Activated CD4-positive, CD25-positive, alpha-beta regulatory T cell treated with anti-CD3 and anti-CD28 coated beads, Interleukin-2, amount 50 U/mL, for 16 hours (primary cell): ENCODE results near the gene CCT7.
"Not testable (repeated sequence)": the region's sequence is repeated elsewhere in the genome, so short reads cannot be mapped to it uniquely, and the experiment has no call there.

Experiments used
- DNase-seq: peaks from one replicate; pipeline ENCODE4 v3.0.0-alpha.2; 2020; ENCODE audit warnings: low read depth, low spot score

The CCT7 gene

DNA sequence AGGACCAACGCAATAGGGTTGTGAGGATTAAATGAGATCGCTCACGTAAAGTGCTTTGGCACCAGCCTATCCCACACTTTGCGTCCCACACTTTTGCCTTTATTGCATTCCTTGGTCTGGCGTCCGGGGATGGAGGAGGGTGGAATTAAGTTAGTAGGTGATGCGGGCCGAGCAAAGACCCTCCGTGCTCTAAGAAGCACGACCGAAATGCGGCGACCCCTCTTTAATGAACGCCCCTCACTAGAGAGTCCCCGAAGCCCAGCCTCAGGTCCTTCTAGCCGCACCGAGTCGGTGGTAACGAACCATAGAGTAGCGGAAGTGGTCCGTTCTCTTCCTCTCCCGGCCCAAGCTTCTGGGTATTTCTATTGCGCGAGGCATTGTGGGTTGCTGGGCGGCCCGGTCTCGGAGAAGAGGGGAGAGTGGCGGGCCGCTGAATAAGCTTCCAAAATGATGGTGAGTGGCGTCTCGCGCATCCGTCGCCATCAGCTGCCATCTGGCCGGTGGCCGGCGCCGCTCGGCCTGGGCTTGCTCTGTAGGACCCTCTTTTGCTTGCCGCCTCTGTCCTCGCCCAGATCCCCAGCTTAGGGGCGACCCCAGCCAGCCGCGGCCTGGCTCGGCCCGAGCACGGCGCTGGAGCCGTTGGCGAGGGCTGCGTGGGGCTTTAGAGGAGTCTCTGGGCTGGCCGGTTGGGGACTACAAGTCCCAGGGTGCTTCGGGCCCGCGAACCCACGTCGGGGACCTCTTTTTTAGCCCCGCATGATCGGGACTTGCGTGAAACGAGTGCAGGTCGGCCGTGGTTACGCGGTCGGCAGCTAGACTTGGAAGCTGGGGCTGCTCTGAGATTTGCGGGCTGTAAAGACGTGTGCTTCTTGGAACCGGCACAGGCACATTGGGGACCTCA, at the start of gene CCT7:
CCT7 (plus strand) TSS at position 377 of the 901 bp plus-strand sequence; CDS start at position 448, 71 bp downstream.
- DNase-seq, result peak; percentile 85

DNA sequence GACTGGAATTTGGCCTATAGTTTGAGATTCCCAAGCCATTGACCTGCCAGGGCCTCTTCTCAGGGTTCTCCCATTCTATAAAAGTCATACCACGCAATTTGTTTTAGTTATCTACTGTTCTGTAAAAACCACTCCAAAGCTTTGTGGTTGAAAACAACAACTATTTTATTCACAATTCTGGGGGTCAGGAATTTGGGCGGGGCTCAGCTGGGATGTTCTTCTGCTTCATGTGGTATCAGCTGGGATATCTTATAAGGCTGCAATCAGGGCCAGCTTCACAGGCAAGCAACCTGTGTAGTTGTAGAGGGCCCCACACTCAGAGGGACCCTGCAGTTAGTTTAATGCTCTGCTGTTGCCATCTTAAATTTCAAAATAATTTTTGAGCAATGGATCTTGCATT, 48.1 kb upstream of the CCT7 start:
- DNase-seq, result no peak

DNA sequence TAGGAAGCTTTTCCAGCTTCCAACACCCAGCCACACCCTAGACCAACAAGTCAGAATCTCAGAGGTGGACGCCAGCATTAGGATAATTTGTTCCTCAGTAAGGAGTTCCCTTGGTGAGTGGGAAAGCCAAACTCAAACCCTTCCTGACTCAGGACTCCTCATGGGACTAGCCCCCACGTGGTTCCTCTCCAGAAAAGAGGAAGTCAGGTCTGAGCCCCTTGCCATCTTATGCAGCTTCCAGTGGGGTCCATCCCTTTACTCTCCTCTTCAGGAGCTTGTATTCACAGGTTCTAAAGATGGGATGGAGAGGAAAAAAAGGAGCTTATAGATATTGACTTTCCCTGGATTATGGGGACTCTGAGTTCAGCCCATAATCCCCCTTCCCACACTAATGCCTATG, 46.6 kb upstream of the CCT7 start:
- DNase-seq, result no peak

DNA sequence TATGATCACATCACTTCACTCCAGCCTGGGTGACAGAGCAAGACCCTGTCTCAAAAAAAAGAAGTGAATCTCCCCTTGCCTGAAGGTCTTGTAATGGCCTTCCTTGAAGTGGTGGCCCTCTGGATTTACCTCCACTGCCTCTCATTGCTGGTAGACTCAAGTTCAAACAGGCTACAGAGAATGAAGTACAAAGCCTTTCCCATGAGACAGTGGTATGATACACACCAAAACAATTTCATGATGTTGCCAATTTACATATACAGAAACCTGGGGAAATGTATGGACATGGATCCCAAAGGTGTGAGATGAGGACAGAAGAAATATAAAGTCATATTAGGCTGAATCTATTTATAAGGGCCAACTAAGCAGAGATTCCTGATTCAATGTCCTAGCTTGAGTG, 36.5 kb upstream of the CCT7 start:
- DNase-seq, result no peak

DNA sequence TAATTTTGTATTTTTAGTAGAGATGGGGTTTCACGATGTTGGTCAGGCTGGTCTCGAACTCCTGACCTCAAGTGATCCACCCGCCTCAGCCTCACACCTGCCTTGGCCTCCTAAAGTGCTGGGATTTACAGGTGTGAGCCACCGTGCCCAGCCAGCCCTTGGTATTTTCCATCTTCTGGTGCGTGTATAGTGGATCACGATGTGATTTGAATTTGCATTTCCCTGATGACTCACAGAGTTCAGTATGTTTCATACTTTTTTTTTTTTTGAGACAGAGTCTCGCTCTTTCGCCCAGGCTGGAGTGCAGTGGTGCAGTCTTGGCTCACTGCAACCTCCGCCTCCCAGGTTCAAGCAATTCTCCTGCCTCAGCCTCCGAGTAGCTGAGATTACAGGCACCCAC, 33.8 kb upstream of the CCT7 start:
- not testable (repeated sequence) for DNase-seq

DNA sequence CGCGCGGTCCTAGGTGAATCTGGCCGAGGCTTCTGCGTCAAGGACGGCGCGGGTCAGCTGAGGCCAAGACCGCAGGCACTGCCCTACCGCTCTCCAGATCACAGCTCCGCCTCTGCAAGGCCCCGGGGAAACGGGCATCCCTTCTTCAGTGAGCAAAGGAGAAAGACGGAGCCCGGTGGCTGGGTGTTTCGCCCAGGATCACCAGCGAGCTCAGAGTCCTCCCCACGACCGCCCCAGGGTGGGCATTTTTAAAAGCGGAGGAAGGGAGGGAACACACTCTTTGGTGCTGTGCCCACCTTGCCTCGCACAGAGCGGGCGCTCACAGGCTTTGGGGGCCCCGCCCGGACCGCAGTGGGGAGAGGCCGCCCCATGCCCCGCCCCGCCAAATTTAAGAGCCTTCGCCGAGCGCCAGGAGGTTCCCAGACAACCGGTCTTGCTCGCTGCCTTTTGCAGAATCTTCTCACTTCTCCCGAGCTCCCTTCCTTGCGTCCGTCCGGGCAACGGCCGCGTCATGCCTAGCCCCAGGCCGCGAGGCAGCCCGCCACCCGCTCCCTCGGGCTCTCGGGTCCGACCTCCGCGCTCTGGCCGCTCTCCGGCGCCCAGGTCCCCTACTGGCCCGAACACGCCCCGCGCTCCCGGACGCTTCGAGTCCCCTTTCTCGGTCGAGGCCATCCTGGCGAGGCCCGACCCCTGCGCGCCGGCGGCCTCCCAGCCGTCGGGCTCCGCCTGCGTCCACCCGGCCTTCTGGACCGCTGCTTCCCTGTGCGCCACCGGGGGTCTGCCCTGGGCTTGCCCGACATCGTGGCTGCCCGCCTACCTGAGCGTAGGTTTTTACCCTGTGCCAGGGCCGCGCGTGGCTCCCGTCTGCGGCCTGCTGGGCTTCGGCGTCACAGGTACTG, 31.7 kb upstream of the CCT7 start, which contains the start of gene NOTO:
NOTO (plus strand) TSS at position 419 of the 899 bp plus-strand sequence; CDS start at position 512, 93 bp downstream.
- DNase-seq, result no peak

DNA sequence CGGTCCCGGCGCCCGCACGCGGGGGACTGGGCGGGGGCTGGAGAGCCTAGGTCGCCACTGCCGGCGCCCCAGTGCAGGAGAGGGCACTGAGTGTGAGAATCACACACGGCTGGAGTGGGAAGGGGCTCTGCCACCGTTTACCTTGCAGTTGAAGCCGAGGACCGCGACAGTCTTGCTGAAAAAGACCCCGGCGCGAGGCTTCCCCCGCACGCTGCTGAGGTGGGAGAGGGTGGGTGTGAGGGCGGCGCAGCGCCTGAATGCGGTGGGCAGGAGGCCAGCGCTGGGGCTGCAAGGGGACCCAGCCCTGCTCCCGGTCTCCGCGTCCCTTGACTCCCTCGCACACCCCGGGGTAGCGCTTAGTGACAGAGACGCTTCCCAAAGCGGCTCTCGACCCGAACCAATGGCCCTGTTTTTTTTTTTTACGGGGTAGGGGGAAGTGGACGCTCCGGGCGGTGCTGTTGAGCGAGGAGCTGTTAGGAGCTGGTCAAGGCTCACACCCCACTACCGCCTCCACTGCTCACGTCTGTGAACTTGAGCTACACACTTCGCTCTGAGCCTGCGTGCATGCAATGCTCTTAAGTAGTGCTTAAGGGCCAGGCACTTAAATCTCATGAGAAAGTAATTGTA, 30.9 kb upstream of the CCT7 start:
- no peak for DNase-seq

DNA sequence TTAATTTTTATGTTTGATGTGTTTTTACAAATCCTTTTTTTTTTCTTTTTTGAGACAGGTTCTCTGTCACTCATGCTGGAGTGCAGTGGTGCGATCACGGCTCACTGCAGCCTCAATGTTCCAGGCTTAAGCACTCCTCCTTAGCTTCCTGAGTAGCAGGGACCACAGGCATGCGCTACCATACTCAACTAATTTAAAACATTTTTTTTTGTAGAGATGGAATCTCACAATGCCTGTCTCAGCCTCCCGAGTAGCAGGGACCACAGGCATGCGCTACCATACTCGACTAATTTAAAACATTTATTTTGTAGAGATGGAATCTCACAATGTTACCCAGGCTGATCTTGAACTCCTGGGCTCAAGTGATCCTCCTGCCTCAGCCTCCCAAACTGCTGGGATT, 28.5 kb upstream of the CCT7 start:
- DNase-seq, result no peak

DNA sequence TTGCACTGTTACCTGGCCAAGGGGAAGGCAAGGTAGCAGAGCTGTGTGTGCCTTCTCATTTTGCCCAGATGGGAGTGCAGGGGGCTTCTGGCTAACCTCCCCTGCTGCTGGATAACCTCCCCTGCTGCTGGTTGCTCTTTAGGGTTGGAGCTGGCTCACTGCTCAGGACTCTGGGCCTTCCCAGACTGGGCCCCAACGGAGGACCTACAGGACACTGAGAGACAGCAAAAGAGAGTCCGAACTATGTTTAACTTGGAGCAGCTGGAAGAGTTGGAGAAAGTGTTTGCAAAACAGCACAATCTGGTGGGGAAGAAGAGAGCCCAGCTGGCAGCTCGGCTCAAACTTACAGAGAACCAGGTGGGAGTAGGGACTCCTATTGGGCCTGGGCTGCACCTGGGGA, 25.9 kb upstream of the CCT7 start:
- no peak for DNase-seq

DNA sequence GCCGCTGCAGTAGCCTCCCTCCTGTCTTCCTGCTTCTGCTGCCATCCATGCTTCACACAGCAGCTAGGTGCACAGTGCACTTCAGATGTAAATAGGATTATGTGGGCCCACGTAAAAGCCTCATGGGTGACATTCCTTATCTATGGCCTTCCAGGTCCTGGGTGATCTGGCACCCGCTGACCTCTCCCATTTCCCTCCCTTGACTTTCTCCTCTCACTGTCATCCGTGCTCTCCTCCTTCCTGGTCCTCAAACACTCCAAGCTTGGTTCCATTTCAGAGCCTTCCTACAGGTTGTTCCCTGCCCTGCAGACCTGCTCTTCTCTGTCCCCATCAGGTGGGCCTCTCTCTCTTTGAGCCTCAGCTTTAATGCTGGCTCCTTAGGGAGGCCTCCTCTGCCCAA, 24.1 kb upstream of the CCT7 start:
- no peak for DNase-seq

DNA sequence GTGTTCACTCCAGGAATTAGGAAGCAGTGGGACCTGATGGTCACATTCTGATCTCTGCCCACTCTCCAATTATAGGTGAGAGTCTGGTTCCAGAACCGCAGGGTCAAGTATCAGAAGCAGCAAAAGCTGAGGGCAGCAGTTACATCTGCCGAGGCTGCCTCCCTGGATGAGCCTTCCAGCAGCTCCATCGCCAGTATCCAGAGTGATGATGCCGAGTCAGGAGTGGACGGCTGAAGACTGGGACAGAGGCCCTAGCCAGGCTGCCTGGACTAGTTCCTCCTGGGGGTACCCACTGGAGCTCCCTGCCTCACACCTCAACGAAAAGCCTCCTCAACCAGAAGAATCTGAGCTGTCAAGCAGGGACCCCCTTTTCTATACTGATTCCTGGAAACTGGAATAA, 23.4 kb upstream of the CCT7 start:
- no peak for DNase-seq

DNA sequence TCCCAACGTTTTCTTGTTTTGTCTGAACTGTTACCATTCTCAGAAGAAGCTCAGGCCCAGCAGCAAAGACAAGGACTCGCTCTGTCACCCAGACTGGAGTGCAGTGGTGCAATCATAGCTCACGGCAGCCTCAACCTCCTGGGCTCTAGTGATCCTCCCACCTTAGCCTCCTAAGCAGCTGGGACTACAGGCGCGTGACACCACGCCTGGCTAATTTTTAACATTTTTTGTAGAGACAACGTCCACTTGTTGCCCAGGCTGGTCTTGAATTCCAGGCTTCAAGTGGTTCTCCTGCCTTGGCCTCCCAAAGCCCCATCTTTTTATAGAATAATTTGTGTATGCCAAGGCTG, 22.0 kb upstream of the CCT7 start:
- DNase-seq, result no peak

DNA sequence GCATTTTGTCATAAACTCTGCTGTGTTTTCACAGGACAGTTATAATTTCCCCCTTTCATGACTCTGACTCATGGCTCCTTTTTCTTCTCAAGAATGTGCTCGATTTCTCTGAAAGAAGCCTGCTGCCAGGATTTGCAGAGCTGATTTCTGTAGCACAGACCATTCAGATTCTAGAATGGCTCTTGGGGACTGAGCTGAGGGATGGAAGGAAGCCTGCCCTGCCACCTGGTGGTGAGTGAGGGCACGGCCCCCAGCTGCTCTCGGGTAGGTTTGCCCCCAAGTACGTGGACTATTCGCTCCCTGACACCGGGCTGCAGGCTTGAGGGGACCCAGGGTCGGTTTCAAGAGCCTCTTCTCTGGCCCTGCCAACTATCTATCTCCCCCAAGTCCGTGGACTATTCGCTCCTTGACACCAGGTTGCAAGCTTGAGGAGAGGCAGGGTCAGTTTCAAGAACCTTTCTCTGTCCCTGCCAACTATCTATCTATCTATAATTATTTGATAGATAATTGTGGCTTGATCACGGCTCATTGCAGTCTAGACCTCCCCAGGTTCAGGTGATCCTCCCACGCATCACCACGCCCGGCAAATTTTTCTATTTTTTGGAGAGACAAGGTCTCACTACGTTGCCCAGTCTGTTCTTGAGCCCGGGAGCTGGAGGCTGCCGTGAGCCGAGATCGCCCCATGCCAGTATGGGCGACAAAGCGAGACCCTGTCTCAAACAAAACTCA, 21.5 kb upstream of the CCT7 start:
- DNase-seq, result peak; percentile 36

DNA sequence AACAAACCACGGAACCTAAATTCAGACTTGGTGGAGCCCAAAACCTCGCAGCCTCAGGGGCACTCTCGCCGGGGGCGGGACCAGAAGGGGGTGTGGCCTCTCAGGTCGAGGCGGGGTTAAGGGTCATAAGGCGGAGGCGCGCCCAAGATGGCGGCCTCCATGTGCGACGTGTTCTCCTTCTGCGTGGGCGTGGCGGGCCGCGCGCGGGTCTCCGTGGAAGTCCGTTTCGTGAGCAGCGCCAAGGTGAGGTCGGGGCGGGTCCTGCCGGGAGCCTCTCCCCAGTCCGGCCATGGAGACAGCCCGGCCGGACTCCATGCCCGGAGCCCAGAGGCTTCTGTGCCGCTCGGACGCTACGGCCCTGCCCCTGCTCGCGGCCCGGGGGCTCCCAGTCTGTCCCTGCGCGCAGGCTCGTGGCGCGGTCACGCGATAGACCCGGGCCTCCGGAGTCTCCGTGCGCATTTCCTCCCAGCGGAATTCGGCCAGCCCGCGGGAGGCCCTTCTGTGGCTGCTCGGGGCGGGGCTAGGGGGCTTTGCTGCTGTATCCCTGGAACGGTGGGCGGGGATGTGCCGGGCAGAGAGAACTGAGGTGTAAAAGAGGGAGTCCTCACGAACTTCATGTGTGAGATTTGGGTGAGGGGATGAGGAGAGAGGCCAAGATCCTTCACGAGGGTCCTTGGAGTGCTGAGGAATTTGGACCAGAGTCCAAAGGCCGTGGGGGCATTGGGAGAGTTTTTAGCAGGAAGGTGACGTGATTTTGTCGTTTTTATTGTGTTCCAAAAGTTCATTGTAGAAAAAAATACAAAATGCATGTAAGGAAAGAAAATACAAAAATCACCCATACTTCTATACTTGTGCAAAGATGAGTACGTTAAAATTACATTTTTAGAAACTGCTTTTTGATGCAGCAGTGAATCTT, 19.7 kb upstream of the CCT7 start, which contains the start of gene SMYD5:
SMYD5 (plus strand) TSS at position 126 of the 916 bp plus-strand sequence; CDS start at position 148, 22 bp downstream.
- DNase-seq, result peak; percentile 84

DNA sequence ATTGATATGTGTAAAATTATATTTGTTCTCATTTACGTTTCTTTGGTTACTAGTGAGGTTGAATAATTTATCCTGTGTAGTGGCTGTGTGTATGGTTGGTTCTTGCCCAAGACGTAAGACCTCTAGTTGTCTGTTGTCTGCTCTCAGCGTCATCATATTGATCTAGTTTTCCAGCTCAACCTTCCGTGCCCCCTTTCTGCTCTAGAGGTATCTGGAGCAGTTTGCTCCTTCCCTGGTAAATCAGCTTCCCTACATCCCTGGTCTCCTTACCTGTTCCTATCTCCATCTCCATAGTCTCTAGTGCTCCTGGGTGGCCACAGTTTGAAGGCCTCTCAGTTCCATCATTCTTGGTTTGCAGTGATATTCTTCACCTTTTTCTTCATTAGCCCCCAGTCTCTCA, 18.9 kb upstream of the CCT7 start:
- DNase-seq, result no peak

DNA sequence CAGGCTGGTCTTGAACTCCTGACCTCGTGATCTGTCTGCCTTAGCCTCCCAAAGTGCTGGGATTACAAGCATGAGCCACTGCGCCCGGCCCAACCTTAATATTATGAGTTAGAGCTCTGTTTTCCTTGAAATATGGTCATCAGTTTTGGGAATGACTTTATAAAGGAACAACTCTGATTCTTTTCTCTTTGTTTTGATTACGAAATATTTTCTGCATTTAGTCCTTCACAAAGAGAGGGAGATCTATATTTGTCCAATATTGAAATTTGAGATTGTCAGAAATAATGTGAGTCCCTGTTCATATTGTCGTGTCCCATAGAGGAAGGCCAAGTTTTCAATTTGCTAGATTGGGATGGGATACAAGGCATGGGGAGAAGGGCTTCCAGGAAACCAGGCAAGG, 16.9 kb upstream of the CCT7 start:
- no peak for DNase-seq

DNA sequence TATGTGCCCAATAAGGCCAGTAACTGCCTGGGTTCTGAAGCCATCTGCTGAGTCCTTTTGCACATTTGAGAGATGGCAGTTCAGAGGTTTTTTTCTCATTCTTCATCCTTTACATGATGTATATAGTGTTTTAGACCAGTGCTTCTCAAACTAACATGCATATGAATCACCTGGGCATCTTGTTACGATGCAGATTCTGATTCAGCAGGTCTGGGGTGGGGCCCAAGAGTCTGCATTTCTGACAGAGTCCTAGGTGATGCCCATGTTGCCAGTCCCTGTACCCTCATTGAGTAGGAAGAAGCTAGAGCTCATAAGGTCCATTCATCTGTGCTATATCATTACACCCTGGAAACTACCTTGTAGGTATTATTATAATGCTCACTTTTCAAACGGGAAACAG, 16.3 kb upstream of the CCT7 start:
- DNase-seq, result no peak

DNA sequence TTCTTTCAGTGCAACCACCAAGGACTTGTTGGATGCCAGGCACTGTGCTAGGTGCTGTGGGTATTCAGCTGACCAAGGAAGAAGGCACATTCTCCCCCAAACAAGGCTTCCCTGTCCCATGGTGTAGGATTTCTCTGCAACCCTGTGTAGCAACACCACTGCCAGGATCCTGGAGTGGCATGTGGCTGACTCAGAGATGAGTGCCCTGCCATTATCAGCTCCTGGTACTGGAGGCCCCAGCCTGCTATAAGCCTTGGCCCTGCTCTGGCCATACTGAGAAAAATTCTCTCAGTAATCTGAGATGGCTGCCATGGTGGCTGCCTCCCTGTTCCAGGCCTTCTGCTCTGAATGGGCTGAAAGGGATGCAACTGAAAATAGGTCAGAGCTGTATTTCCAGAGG, 15.8 kb upstream of the CCT7 start:
- no peak for DNase-seq

DNA sequence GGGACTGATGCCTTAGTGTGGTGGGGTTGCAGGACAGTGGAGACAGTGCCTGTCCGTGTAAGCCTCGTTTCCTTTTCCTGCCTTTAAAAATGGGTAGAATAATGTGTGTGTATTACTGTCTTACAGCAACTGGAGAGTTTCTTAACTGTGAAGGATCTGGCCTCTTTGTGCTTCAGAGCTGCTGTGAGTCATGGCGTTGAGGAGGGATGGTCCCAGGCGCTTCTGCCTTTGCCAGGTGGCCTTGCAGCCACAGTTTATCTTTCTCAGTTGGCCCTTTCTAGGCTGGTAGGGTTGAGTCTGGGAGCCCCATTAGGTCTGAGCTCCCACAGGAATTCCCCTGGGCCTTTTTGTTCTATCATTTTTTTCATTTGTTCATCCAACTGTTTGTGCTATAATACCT, 10.3 kb upstream of the CCT7 start:
- DNase-seq, result no peak
